IMR-90 (cell line): ENCODE data around the gene MTMR3. TPM values are rescaled to one million over a fixed set of nuclear protein-coding genes. Genes with fewer than 3 reads are reported as not detected.

ENCODE experiments used
- ATAC-seq: fragments of 200-7000 bp; cut with Tn5 transposase; 2 replicates; pipeline ENCODE4 v1.9.1; 2020; ENCODE audit warnings: low read depth, mild to moderate bottlenecking, moderate library complexity
- BruUV-seq: library from RNA; stranded (reverse); fragments of 400-500 nt; replicated peaks from 2 replicates; lab custom pipeline; 2021; lab: Mats Ljungman, UMichigan
- CTCF ChIA-PET: fragments of 300-600 bp; formaldehyde crosslinking; extraction: SDS; loops from one replicate; lab custom pipeline; 2021; ENCODE audit warnings: antibody characterized with exemption; lab: Yijun Ruan, JAX
- POLR2A ChIA-PET: fragments of 300-600 bp; sonication (Branson Sonifier 250); formaldehyde crosslinking; loops from one replicate; lab custom pipeline; 2022; ENCODE audit warnings: antibody characterized with exemption; ENCODE audit not compliant: unreplicated experiment; lab: Charles Lee
- DNase-seq: peaks from one replicate; pipeline ENCODE4 v3.0.0; 2013
- H2AFZ ChIP-seq: replicated peaks from 2 replicates; pipeline ENCODE3; 2013; ENCODE audit warnings: low read length, mild to moderate bottlenecking; ENCODE audit not compliant: poor library complexity
- H2AK5ac ChIP-seq: 2 replicates; pipeline ENCODE4 v1.6.1; 2013; ENCODE audit warnings: low read depth, low read length, inconsistent platforms
- H2AK9ac ChIP-seq: replicated peaks from 2 replicates; pipeline ENCODE3; 2013; ENCODE audit warnings: mild to moderate bottlenecking, low read depth, low read length, moderate library complexity; ENCODE audit not compliant: poor library complexity
- H2BK120ac ChIP-seq: 2 replicates; pipeline ENCODE4 v1.6.1; 2013; ENCODE audit warnings: low read depth, low read length, inconsistent platforms
- H2BK15ac ChIP-seq: 3 replicates; pipeline ENCODE4 v1.6.1; 2013; ENCODE audit warnings: low read depth, low read length, inconsistent platforms
- H2BK20ac ChIP-seq: 2 replicates; pipeline ENCODE4 v1.6.1; 2013; ENCODE audit warnings: low read depth, mild to moderate bottlenecking, inconsistent platforms, low read length, moderate library complexity
- H2BK5ac ChIP-seq: 2 replicates; pipeline ENCODE4 v1.6.1; 2013; ENCODE audit warnings: mild to moderate bottlenecking, low read depth, low read length, inconsistent platforms; ENCODE audit not compliant: poor library complexity, severe bottlenecking
- H3K14ac ChIP-seq: replicated peaks from 2 replicates; pipeline ENCODE4 v1.6.1; 2013; ENCODE audit warnings: low read depth, low read length, inconsistent platforms
- H3K18ac ChIP-seq: 2 replicates; pipeline ENCODE4 v1.6.1; 2013; ENCODE audit warnings: low read depth, low read length, control low read depth
- H3K23ac ChIP-seq: 2 replicates; pipeline ENCODE4 v1.6.1; 2013; ENCODE audit warnings: low read depth, low read length, inconsistent platforms
- H3K27ac ChIP-seq: 2 replicates; pipeline ENCODE4 v1.5.1; 2013; ENCODE audit warnings: mild to moderate bottlenecking, control low read depth, low read length; ENCODE audit not compliant: insufficient read depth
- H3K27me3 ChIP-seq: 2 replicates; pipeline ENCODE4 v1.6.1; 2013; ENCODE audit warnings: low read length; ENCODE audit not compliant: control insufficient read depth, insufficient read depth
- H3K36me3 ChIP-seq: 2 replicates; pipeline ENCODE4 v1.6.1; 2013; ENCODE audit warnings: low read length, mixed read lengths; ENCODE audit not compliant: control insufficient read depth, insufficient read depth
- H3K4ac ChIP-seq: 2 replicates; pipeline ENCODE4 v1.6.1; 2013; ENCODE audit warnings: low read depth, low read length, inconsistent platforms
- H3K4me1 ChIP-seq: 2 replicates; pipeline ENCODE4 v1.6.1; 2013; ENCODE audit warnings: low read length, mixed read lengths; ENCODE audit not compliant: control insufficient read depth, insufficient read depth
- H3K4me2 ChIP-seq: 2 replicates; pipeline ENCODE4 v1.6.1; 2013; ENCODE audit warnings: low read depth, mild to moderate bottlenecking, control low read depth, low read length, moderate library complexity
- H3K4me3 ChIP-seq: 2 replicates; pipeline ENCODE4 v1.5.1; 2013; ENCODE audit warnings: low read depth, mild to moderate bottlenecking, control low read depth, low read length, moderate library complexity; ENCODE audit not compliant: insufficient read depth
- H3K56ac ChIP-seq: 2 replicates; pipeline ENCODE4 v1.6.1; 2013; ENCODE audit warnings: low read length, inconsistent platforms; ENCODE audit not compliant: insufficient read depth; ENCODE audit errors: extremely low read depth
- H3K79me1 ChIP-seq, 2 experiments: 2 replicates each; pipeline ENCODE4 v1.6.1; 2013; ENCODE audit warnings: low read length in 2 of 2, inconsistent platforms in 1 of 2, low read depth in 1 of 2
- H3K9ac ChIP-seq: 2 replicates; pipeline ENCODE4 v1.6.1; 2013; ENCODE audit warnings: low read depth, low read length, control low read depth
- H3K9me1 ChIP-seq: 2 replicates; pipeline ENCODE4 v1.6.1; 2013; ENCODE audit warnings: low read length, inconsistent platforms; ENCODE audit not compliant: insufficient read depth
- H3K9me3 ChIP-seq: 2 replicates; pipeline ENCODE4 v1.6.1; 2013; ENCODE audit warnings: low read length; ENCODE audit not compliant: control insufficient read depth, insufficient read depth
- H4K20me1 ChIP-seq: 2 replicates; pipeline ENCODE4 v1.6.1; 2013; ENCODE audit warnings: low read length, inconsistent platforms; ENCODE audit not compliant: insufficient read depth
- H4K5ac ChIP-seq: 2 replicates; pipeline ENCODE4 v1.6.1; 2013; ENCODE audit warnings: mild to moderate bottlenecking, low read depth, low read length, control low read depth
- H4K8ac ChIP-seq, 2 experiments: 2 replicates each; pipeline ENCODE4 v1.6.1; 2013; ENCODE audit warnings: low read depth in 2 of 2, low read length in 2 of 2, control low read depth in 1 of 2, inconsistent platforms in 1 of 2
- H4K91ac ChIP-seq: 2 replicates; pipeline ENCODE4 v1.6.1; 2013; ENCODE audit warnings: low read depth, low read length, inconsistent platforms; ENCODE audit not compliant: insufficient read depth
- BHLHE40 ChIP-seq: fragments of 150-350 bp; IDR thresholded peaks from 2 replicates; pipeline ENCODE4 v1.6.1; 2016; ENCODE audit warnings: mild to moderate bottlenecking, low read depth, low read length
- CEBPB ChIP-seq: IDR thresholded peaks from 2 replicates; pipeline ENCODE4 v1.6.1; 2012; ENCODE audit warnings: low read depth, low read length, improper control_type of control experiment
- CHD1 ChIP-seq: IDR thresholded peaks from 2 replicates; pipeline ENCODE4 v1.6.1; 2012; ENCODE audit warnings: low read depth, low read length, improper control_type of control experiment
- CTCF ChIP-seq: conservative IDR thresholded peaks from 2 replicates; pipeline ENCODE4 v1.5.1; 2012; ENCODE audit warnings: mild to moderate bottlenecking, low read depth, low read length, improper control_type of control experiment
- ELK1 ChIP-seq: fragments of 150-350 bp; IDR thresholded peaks from 2 replicates; pipeline ENCODE4 v1.6.1; 2016; ENCODE audit warnings: low read depth, mild to moderate bottlenecking, low read length, moderate library complexity, borderline replicate concordance
- FOS ChIP-seq: fragments of 150-350 bp; IDR thresholded peaks from 2 replicates; pipeline ENCODE4 v1.6.1; 2016; ENCODE audit warnings: low read depth, low read length
- MAFK ChIP-seq: IDR thresholded peaks from 2 replicates; pipeline ENCODE4 v1.6.1; 2012; ENCODE audit warnings: low read depth, low read length, improper control_type of control experiment
- MAZ ChIP-seq: IDR thresholded peaks from 2 replicates; pipeline ENCODE4 v1.6.1; 2012; ENCODE audit warnings: low read depth, mild to moderate bottlenecking, low read length, improper control_type of control experiment, moderate library complexity, borderline replicate concordance
- MXI1 ChIP-seq: IDR thresholded peaks from 2 replicates; pipeline ENCODE4 v1.6.1; 2012; ENCODE audit warnings: low read depth, mild to moderate bottlenecking, low read length, moderate library complexity, borderline replicate concordance
- NFE2L2 ChIP-seq: fragments of 150-350 bp; IDR thresholded peaks from 2 replicates; pipeline ENCODE4 v1.6.1; 2016; ENCODE audit warnings: low read depth, mild to moderate bottlenecking, low read length
- POLR2A ChIP-seq: IDR thresholded peaks from 2 replicates; pipeline ENCODE4 v1.6.1; 2012; ENCODE audit warnings: mild to moderate bottlenecking, low read depth, low read length
- RAD21 ChIP-seq: IDR thresholded peaks from 2 replicates; pipeline ENCODE4 v1.6.1; 2012; ENCODE audit warnings: low read length, improper control_type of control experiment
- RCOR1 ChIP-seq: IDR thresholded peaks from 2 replicates; pipeline ENCODE4 v1.6.1; 2012; ENCODE audit warnings: mild to moderate bottlenecking, low read length, improper control_type of control experiment; ENCODE audit not compliant: insufficient replicate concordance
- RFX5 ChIP-seq: IDR thresholded peaks from 2 replicates; pipeline ENCODE4 v1.8.0; 2012; ENCODE audit warnings: low read depth, mild to moderate bottlenecking, low read length, moderate library complexity
- SMC3 ChIP-seq: fragments of 150-350 bp; IDR thresholded peaks from 2 replicates; pipeline ENCODE4 v1.6.1; 2016; ENCODE audit warnings: low read depth, mild to moderate bottlenecking, antibody characterized with exemption, low read length, moderate library complexity
- USF2 ChIP-seq: fragments of 150-350 bp; IDR thresholded peaks from 2 replicates; pipeline ENCODE4 v1.6.1; 2017; ENCODE audit warnings: mild to moderate bottlenecking, antibody characterized with exemption, low read length, low read depth
- WGBS, 2 experiments: methylation state at CpG; one replicate each; pipeline versions ENCODE4 v1.1.5 to v1.1.7; 2013; ENCODE audit warnings: missing lambda C conversion rate in 2 of 2; ENCODE audit not compliant: insufficient read length in 1 of 2; ENCODE audit errors: extremely low coverage in 2 of 2; 5-methylcytosine and 5-hydroxymethylcytosine counted together
- dilution Hi-C: fragments of 300-500 bp; cut with HindIII; formaldehyde crosslinking; loops from one replicate; pipeline ENCODE4 v1.14.3; 2018; ENCODE audit warnings: low sequenced_read_pairs; ENCODE audit not compliant: unreplicated experiment
- in situ Hi-C: fragments of 300-500 bp; cut with MboI; formaldehyde crosslinking; loops from 3 replicates; pipeline ENCODE4 v1.14.3; 2019; ENCODE audit warnings: low sequenced_read_pairs, inconsistent platforms, mixed read lengths
- intact Hi-C: fragments of 100-400 bp; cut with micrococcal nuclease; formaldehyde crosslinking; loops from 2 replicates; pipeline ENCODE4 v1.10.0; 2022
- polyA plus RNA-seq, 3 experiments: library from polyadenylated mRNA; depleted of rRNA; stranded (reverse); fragments of >200 nt; gene quantifications; 2 replicates each; pipeline ENCODE4 v1.2.3, GENCODE V29; 2012; ENCODE audit warnings: low replicate concordance in 1 of 3
- total RNA-seq: library from RNA; depleted of rRNA; stranded (reverse); fragments of >200 nt; gene quantifications from 2 replicates; pipeline ENCODE4 v1.2.3, GENCODE V29; 2012

MTMR3 gene
- total and polyA plus RNA-seq, 2 of the 4 experiments (the other 2 are of a cell fraction): 21.3 to 29.4 TPM

- Histone ChIP-seq H3K36me3 (no peaks in the 10 kb centered on the region), H3K56ac (no peak overlapping the region), H3K23ac (no peak overlapping the region), H4K91ac (no peak overlapping the region), H2BK15ac (no peak overlapping the region), H3K4ac (no peak overlapping the region), H3K14ac (no peak overlapping the region), H3K9me3 (no peaks in the 10 kb centered on the region), H2BK5ac (peak overlapping the region; percentile 91), H4K8ac (no peak overlapping the region), H2AK9ac (no peak overlapping the region), H3K18ac (peak overlapping the region; percentile 35; the same call in 1 of the 2 replicates), H3K4me3 (no peak overlapping the region), H3K4me2 (peak overlapping the region; percentile 39; the same call in 1 of the 2 replicates), H3K27me3 (no peaks in the 10 kb centered on the region), H3K79me1 (peaks cover 12 to 63% of the 10 kb centered on the region in 2 experiments), H4K20me1 (peaks cover 39% of the 10 kb centered on the region), H2BK20ac (no peak overlapping the region), H3K4me1 (peaks cover 26% of the 10 kb centered on the region), H3K27ac (peak overlapping the region; percentile 40), H3K9me1 (peaks cover 14% of the 10 kb centered on the region), H2BK120ac (0 out of 2 replicates have a peak overlapping the region, but pooled peaks have one; percentile 12), H2AFZ (no peak overlapping the region), H3K9ac (no peak overlapping the region), H4K5ac (no peak overlapping the region), H2AK5ac (peak overlapping the region; percentile 45; the same call in 1 of the 2 replicates)
- ATAC-seq (no peak), DNase-seq (no peak)
- TF ChIP-seq SMC3: no peak
- TF ChIP-seq ELK1: no peak
- TF ChIP-seq USF2: no peak
- TF ChIP-seq MAZ: no peak
- no peak for TF ChIP-seq CEBPB
- no peak for TF ChIP-seq NFE2L2
- TF ChIP-seq BHLHE40: no peak
- TF ChIP-seq MXI1: no peak
- TF ChIP-seq RAD21: no peak
- TF ChIP-seq RCOR1: no peak
- no peak for TF ChIP-seq RFX5
- TF ChIP-seq CTCF: no peak
- TF ChIP-seq MAFK: no peak
- TF ChIP-seq POLR2A: no peak
- TF ChIP-seq FOS: no peak
- TF ChIP-seq CHD1: no peak
- WGBS, 2 experiments: 100% methylated on average over 1 of the region's 4 CpGs; no CpG with 5 or more reads in 1 of the 2 experiments
- ChIA-PET POLR2A (no interaction called here), CTCF (interaction anchor here (0.6 kb wide), 1 partner anchor 27 kb away, joined by 3 read pairs; no protein-coding TSS in a partner anchor)
- intact Hi-C loops: no loop called here
- in situ Hi-C loops: no loop called here
- dilution Hi-C loops: no loop called here
- BruUV-seq: no TSS peak
Observed at GRCh38 chr22:29914991-29915533, 32.1 kb downstream of the MTMR3 start.
